ENCODE results near the gene TMPRSS11D.

The TMPRSS11D gene

GRCh38 chr4:67886281-67886680, 2.5 kb upstream of the TMPRSS11D start:
- no peak for DNase-seq (ENCODE audit: low spot score)

- DNase-seq (ENCODE audit: low spot score): no peak
Measured at GRCh38 chr4:67885762-67886161, 2.0 kb upstream of the TMPRSS11D start.

GRCh38 chr4:67884701-67885100, 899 bp upstream of the TMPRSS11D start:
- DNase-seq (ENCODE audit: low spot score): no peak

- no peak for DNase-seq (ENCODE audit: low spot score)
Measured at GRCh38 chr4:67883458-67883857, 344 bp downstream of the TMPRSS11D start.

- no peak for DNase-seq (ENCODE audit: low spot score)
Measured at GRCh38 chr4:67880866-67881610, 2.8 kb downstream of the TMPRSS11D start.

GRCh38 chr4:67879486-67879885, 4.3 kb downstream of the TMPRSS11D start:
- no peak for DNase-seq (ENCODE audit: low spot score)

- DNase-seq (ENCODE audit: low spot score): no peak
Measured at GRCh38 chr4:67877086-67877485, 6.7 kb downstream of the TMPRSS11D start.

GRCh38 chr4:67874986-67875385, 8.8 kb downstream of the TMPRSS11D start:
- DNase-seq (ENCODE audit: low spot score): no peak

GRCh38 chr4:67873116-67873515, 10.7 kb downstream of the TMPRSS11D start:
- no peak for DNase-seq (ENCODE audit: low spot score)

- peak; percentile 41 for DNase-seq (ENCODE audit: low spot score)
Measured at GRCh38 chr4:67871867-67872266, 11.9 kb downstream of the TMPRSS11D start.

GRCh38 chr4:67869580-67870190, 14.1 kb downstream of the TMPRSS11D start:
- no peak for DNase-seq (ENCODE audit: low spot score)

- DNase-seq (ENCODE audit: low spot score): no peak
Measured at GRCh38 chr4:67861513-67861912, 22.3 kb downstream of the TMPRSS11D start.

- no peak for DNase-seq (ENCODE audit: low spot score)
Measured at GRCh38 chr4:67853336-67853735, 30.5 kb downstream of the TMPRSS11D start.

- DNase-seq (ENCODE audit: low spot score): no peak
Measured at GRCh38 chr4:67820903-67821302, 62.9 kb downstream of the TMPRSS11D start.

GRCh38 chr4:67810011-67810410, 73.8 kb downstream of the TMPRSS11D start:
- DNase-seq (ENCODE audit: low spot score): no peak

GRCh38 chr4:67809502-67809901, 74.3 kb downstream of the TMPRSS11D start:
- DNase-seq (ENCODE audit: low spot score): no peak

- DNase-seq (ENCODE audit: low spot score): no peak
Measured at GRCh38 chr4:67796810-67797209, 87.0 kb downstream of the TMPRSS11D start.

GRCh38 chr4:67790721-67791120, 93.1 kb downstream of the TMPRSS11D start:
- DNase-seq (ENCODE audit: low spot score): no peak

- no peak for DNase-seq (ENCODE audit: low spot score)
Measured at GRCh38 chr4:67787311-67787710, 96.5 kb downstream of the TMPRSS11D start.

- DNase-seq (ENCODE audit: low spot score): no peak
Measured at GRCh38 chr4:67785528-67785927, 98.3 kb downstream of the TMPRSS11D start.

- peak; percentile 28 for DNase-seq (ENCODE audit: low spot score)
Measured at GRCh38 chr4:67779631-67780030, 104.2 kb downstream of the TMPRSS11D start.

- DNase-seq (ENCODE audit: low spot score): no peak
Measured at GRCh38 chr4:67776746-67777145, 107.1 kb downstream of the TMPRSS11D start.

All from pons (tissue), 1 donor.